GM23338 (cell line): ENCODE results near the gene THSD4. TPM values are rescaled to one million over a fixed set of nuclear protein-coding genes. Genes with fewer than 3 reads are reported as not detected.

Experiments
- ATAC-seq: fragments of 200-7000 bp; cut with Tn5 transposase; 3 replicates; pipeline ENCODE4 v1.9.1; 2020
- DNase-seq: peaks from one replicate; pipeline ENCODE4 v3.0.0-alpha.2; 2015; ENCODE audit warnings: low spot score
- H2AFZ ChIP-seq: fragments of 200-600 bp; sonication (generic); 2 replicates; pipeline ENCODE4 v1.8.0; 2016; ENCODE audit warnings: antibody characterized with exemption, mild to moderate bottlenecking, moderate library complexity
- H3F3A ChIP-seq: fragments of 200-600 bp; sonication (generic); replicated peaks from 2 replicates; pipeline ENCODE4 v1.8.0; 2017; ENCODE audit warnings: antibody characterized with exemption, mixed run types, low read depth
- H3K27ac ChIP-seq: fragments of 200-600 bp; sonication (generic); 2 replicates; pipeline ENCODE4 v1.6.1; 2016; ENCODE audit warnings: low read depth
- H3K27me3 ChIP-seq: fragments of 200-600 bp; sonication (generic); 2 replicates; pipeline ENCODE4 v1.8.0; 2016; ENCODE audit warnings: mild to moderate bottlenecking, mixed run types, moderate library complexity; ENCODE audit not compliant: insufficient read depth
- H3K36me3 ChIP-seq: fragments of 200-600 bp; sonication (generic); 2 replicates; pipeline ENCODE4 v1.8.0; 2016; ENCODE audit warnings: mild to moderate bottlenecking; ENCODE audit not compliant: insufficient read depth
- H3K4me1 ChIP-seq: fragments of 200-600 bp; sonication (generic); 2 replicates; pipeline ENCODE4 v1.8.0; 2016; ENCODE audit warnings: mild to moderate bottlenecking, moderate library complexity; ENCODE audit not compliant: insufficient read depth
- H3K4me2 ChIP-seq: fragments of 200-600 bp; sonication (generic); 2 replicates; pipeline ENCODE4 v1.7.1; 2017; ENCODE audit warnings: mixed run types
- H3K4me3 ChIP-seq: fragments of 200-600 bp; sonication (generic); 2 replicates; pipeline ENCODE4 v1.6.1; 2016; ENCODE audit warnings: mixed run types
- H3K79me2 ChIP-seq: fragments of 200-600 bp; sonication (generic); replicated peaks from 2 replicates; pipeline ENCODE4 v1.8.0; 2017; ENCODE audit warnings: mild to moderate bottlenecking; ENCODE audit not compliant: insufficient read depth
- H3K9me2 ChIP-seq: fragments of 200-600 bp; sonication (generic); 2 replicates; pipeline ENCODE4 v1.8.0; 2017; ENCODE audit not compliant: insufficient read depth
- H4K20me1 ChIP-seq: fragments of 200-600 bp; sonication (generic); replicated peaks from 2 replicates; pipeline ENCODE4 v1.8.0; 2017; ENCODE audit warnings: mild to moderate bottlenecking; ENCODE audit not compliant: insufficient read depth
- H3K27ac Mint-ChIP-seq: 2 replicates; pipeline ENCODE4 v1.8.0; 2020; ENCODE audit warnings: inconsistent platforms, mild to moderate bottlenecking, moderate library complexity, mixed read lengths
- H3K27me3 Mint-ChIP-seq: 3 replicates; pipeline ENCODE4 v1.8.0; 2022; ENCODE audit warnings: low read depth, mild to moderate bottlenecking, moderate library complexity, mixed read lengths, inconsistent platforms; ENCODE audit not compliant: insufficient read depth, poor library complexity
- H3K36me3 Mint-ChIP-seq: 3 replicates; pipeline ENCODE4 v1.8.0; 2021; ENCODE audit warnings: low read depth, mild to moderate bottlenecking, inconsistent platforms, moderate library complexity, mixed read lengths
- H3K4me1 Mint-ChIP-seq: 3 replicates; pipeline ENCODE4 v1.8.0; 2020; ENCODE audit warnings: mild to moderate bottlenecking, inconsistent platforms, mixed read lengths
- H3K4me3 Mint-ChIP-seq: 3 replicates; pipeline ENCODE4 v1.8.0; 2021; ENCODE audit warnings: moderate library complexity, mild to moderate bottlenecking, inconsistent platforms, mixed read lengths
- H3K9me3 Mint-ChIP-seq: 3 replicates; pipeline ENCODE4 v1.8.0; 2020; ENCODE audit warnings: moderate library complexity, mild to moderate bottlenecking, inconsistent platforms, mixed read lengths
- polyA plus RNA-seq: library from polyadenylated mRNA; unstranded; fragments of >200 nt; fragmentation: Nextera tagmentation; extraction: Ambion mirVana; gene quantifications from 2 replicates; pipeline ENCODE4 v1.2.1, GENCODE V29; 2016
- total RNA-seq: library from RNA; depleted of rRNA; stranded (reverse); fragments of >200 nt; shearing (Covaris generic); gene quantifications from 2 replicates; pipeline ENCODE4 v1.2.3, GENCODE V29; 2014
- TF ChIP-seq, protein P1 (sequence below): fragments of 250-450 bp; sonication (Bioruptor Pico); IDR thresholded peaks from 2 replicates; pipeline ENCODE4 v1.5.0; 2020; ENCODE audit warnings: mild to moderate bottlenecking, moderate library complexity
- TF ChIP-seq, protein P2 (sequence below): IDR thresholded peaks from one replicate; pipeline ENCODE4 v1.6.1; 2018; ENCODE audit warnings: antibody characterized with exemption; ENCODE audit not compliant: unreplicated experiment

THSD4 gene
- total and polyA plus RNA-seq, 2 experiments from 2014 or later, result 2.0 to 7.4 TPM

DNA sequence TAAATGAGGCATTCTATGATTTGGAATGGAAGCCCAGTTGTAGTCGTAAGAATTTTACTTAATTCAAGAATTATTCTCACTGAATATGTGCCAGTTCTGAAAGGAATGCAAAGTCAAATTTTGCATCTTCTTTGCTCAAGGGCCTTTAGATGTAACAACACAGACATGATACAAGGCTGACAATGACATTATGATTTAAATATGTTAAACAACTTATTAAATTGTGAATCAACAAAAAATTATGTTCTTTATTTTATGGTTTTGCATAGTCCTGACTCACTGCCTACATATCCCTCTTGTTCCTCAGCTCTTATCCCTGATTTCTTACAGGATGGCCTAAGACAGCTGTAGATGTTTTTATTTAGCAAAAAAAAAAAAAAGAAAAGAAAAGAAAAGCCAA, 524.2 kb downstream of the THSD4 start (continued):
- TF ChIP-seq, protein P1, sequence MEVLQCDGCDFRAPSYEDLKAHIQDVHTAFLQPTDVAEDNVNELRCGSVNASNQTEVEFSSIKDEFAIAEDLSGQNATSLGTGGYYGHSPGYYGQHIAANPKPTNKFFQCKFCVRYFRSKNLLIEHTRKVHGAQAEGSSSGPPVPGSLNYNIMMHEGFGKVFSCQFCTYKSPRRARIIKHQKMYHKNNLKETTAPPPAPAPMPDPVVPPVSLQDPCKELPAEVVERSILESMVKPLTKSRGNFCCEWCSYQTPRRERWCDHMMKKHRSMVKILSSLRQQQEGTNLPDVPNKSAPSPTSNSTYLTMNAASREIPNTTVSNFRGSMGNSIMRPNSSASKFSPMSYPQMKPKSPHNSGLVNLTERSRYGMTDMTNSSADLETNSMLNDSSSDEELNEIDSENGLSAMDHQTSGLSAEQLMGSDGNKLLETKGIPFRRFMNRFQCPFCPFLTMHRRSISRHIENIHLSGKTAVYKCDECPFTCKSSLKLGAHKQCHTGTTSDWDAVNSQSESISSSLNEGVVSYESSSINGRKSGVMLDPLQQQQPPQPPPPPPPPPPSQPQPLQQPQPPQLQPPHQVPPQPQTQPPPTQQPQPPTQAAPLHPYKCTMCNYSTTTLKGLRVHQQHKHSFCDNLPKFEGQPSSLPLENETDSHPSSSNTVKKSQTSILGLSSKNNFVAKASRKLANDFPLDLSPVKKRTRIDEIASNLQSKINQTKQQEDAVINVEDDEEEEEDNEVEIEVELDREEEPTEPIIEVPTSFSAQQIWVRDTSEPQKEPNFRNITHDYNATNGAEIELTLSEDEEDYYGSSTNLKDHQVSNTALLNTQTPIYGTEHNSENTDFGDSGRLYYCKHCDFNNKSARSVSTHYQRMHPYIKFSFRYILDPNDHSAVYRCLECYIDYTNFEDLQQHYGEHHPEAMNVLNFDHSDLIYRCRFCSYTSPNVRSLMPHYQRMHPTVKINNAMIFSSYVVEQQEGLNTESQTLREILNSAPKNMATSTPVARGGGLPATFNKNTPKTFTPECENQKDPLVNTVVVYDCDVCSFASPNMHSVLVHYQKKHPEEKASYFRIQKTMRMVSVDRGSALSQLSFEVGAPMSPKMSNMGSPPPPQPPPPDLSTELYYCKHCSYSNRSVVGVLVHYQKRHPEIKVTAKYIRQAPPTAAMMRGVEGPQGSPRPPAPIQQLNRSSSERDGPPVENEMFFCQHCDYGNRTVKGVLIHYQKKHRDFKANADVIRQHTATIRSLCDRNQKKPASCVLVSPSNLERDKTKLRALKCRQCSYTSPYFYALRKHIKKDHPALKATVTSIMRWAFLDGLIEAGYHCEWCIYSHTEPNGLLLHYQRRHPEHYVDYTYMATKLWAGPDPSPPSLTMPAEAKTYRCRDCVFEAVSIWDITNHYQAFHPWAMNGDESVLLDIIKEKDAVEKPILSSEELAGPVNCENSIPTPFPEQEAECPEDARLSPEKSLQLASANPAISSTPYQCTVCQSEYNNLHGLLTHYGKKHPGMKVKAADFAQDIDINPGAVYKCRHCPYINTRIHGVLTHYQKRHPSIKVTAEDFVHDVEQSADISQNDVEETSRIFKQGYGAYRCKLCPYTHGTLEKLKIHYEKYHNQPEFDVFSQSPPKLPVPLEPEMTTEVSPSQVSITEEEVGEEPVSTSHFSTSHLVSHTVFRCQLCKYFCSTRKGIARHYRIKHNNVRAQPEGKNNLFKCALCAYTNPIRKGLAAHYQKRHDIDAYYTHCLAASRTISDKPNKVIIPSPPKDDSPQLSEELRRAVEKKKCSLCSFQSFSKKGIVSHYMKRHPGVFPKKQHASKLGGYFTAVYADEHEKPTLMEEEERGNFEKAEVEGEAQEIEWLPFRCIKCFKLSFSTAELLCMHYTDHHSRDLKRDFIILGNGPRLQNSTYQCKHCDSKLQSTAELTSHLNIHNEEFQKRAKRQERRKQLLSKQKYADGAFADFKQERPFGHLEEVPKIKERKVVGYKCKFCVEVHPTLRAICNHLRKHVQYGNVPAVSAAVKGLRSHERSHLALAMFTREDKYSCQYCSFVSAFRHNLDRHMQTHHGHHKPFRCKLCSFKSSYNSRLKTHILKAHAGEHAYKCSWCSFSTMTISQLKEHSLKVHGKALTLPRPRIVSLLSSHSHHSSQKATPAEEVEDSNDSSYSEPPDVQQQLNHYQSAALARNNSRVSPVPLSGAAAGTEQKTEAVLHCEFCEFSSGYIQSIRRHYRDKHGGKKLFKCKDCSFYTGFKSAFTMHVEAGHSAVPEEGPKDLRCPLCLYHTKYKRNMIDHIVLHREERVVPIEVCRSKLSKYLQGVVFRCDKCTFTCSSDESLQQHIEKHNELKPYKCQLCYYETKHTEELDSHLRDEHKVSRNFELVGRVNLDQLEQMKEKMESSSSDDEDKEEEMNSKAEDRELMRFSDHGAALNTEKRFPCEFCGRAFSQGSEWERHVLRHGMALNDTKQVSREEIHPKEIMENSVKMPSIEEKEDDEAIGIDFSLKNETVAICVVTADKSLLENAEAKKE (CRISPR knock-in tag), result no peak

DNA sequence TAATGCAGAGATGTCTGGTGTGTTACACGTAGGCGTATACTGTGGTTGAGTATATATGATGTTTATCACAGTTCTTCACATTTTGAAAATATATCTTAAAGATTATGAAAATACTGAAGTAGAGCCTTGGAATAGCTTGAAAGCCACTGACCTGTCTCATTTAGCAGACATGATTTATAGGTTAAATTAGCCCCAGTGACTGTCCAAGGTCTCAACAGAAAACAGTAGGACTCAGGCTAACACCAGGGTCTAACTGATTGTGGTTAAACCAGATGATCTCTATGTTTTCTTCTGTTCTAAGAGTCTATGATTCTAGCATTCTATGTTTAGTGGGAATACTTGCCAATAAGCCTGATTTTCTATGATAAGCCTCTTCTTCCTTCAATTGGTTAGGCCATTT, 528.6 kb downstream of the THSD4 start:
- H3K4me2 ChIP-seq, result no peak overlapping the region
- H3K4me3 ChIP-seq, result no peak overlapping the region
- TF ChIP-seq, protein P2, sequence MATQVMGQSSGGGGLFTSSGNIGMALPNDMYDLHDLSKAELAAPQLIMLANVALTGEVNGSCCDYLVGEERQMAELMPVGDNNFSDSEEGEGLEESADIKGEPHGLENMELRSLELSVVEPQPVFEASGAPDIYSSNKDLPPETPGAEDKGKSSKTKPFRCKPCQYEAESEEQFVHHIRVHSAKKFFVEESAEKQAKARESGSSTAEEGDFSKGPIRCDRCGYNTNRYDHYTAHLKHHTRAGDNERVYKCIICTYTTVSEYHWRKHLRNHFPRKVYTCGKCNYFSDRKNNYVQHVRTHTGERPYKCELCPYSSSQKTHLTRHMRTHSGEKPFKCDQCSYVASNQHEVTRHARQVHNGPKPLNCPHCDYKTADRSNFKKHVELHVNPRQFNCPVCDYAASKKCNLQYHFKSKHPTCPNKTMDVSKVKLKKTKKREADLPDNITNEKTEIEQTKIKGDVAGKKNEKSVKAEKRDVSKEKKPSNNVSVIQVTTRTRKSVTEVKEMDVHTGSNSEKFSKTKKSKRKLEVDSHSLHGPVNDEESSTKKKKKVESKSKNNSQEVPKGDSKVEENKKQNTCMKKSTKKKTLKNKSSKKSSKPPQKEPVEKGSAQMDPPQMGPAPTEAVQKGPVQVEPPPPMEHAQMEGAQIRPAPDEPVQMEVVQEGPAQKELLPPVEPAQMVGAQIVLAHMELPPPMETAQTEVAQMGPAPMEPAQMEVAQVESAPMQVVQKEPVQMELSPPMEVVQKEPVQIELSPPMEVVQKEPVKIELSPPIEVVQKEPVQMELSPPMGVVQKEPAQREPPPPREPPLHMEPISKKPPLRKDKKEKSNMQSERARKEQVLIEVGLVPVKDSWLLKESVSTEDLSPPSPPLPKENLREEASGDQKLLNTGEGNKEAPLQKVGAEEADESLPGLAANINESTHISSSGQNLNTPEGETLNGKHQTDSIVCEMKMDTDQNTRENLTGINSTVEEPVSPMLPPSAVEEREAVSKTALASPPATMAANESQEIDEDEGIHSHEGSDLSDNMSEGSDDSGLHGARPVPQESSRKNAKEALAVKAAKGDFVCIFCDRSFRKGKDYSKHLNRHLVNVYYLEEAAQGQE, result no peak
- no peaks in the 10 kb centered on the region for H3K27me3 Mint-ChIP-seq
- H2AFZ ChIP-seq, result no peak overlapping the region
- no peak overlapping the region for H3K27ac ChIP-seq
- H3K4me3 Mint-ChIP-seq, result no peak overlapping the region
- DNase-seq (no peak), ATAC-seq (no peak)
- H3K4me1 Mint-ChIP-seq, result peaks cover 19% of the 10 kb centered on the region
- H3K36me3 Mint-ChIP-seq, result no peaks in the 10 kb centered on the region
- peaks cover 10% of the 10 kb centered on the region for H3K4me1 ChIP-seq
- H3K36me3 ChIP-seq, result no peaks in the 10 kb centered on the region
- H3K79me2 ChIP-seq, result no peaks in the 10 kb centered on the region
- H4K20me1 ChIP-seq, result no peaks in the 10 kb centered on the region
- H3K9me2 ChIP-seq, result peaks cover 3% of the 10 kb centered on the region; the same call in 1 of the 2 replicates
- no peaks in the 10 kb centered on the region for H3K27me3 ChIP-seq
- no peaks in the 10 kb centered on the region; the same call in 2 of the 3 replicates for H3K9me3 Mint-ChIP-seq
- H3K27ac Mint-ChIP-seq, result no peak overlapping the region
- H3F3A ChIP-seq, result no peaks in the 10 kb centered on the region
